PFSK-1 (cell line): ENCODE results near the gene IKBKE.

Source experiments
- POLR2AphosphoS5 ChIP-seq: IDR thresholded peaks from 2 replicates; pipeline ENCODE4 v1.6.1; 2012; ENCODE audit warnings: low read depth, mild to moderate bottlenecking, control low read depth, low read length, moderate library complexity
- REST ChIP-seq, 2 experiments: IDR thresholded peaks; 2 replicates each; pipeline versions ENCODE4 v1.6.1 to v1.8.0; 2011 to 2012; ENCODE audit warnings: low read depth in 2 of 2, low read length in 2 of 2, control low read depth in 1 of 2, inconsistent platforms in 1 of 2, mild to moderate bottlenecking in 1 of 2, moderate library complexity in 1 of 2; ENCODE audit not compliant: insufficient read depth in 1 of 2
- TAF1 ChIP-seq: IDR thresholded peaks from 2 replicates; pipeline ENCODE4 v1.6.1; 2012; ENCODE audit warnings: low read length, control low read depth, borderline replicate concordance; ENCODE audit not compliant: insufficient read depth

DNA sequence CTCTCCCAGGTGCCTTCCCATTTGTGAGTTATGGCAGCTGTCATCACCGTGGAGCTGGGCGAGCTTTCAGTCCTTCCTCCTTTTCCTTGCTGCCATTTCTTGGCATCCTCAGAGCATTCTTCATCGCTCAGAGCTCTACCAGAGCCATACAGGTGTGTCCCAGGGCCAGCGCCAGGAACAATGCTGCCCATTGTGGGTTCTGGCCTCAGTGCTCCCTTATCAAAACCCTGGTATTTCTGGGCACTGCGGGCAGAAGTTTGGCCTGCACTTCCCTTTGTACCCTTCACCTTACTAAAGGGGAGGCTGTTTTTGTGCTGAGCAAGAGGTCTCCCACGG is 65.5 kb downstream of the IKBKE start:
- TF ChIP-seq REST (IDR thresholded peaks at IDR 0.05; ENCODE audit: insufficient read depth in 1 of 2, low read depth in 2 of 2, low read length in 2 of 2) = no peak
- no peak for TF ChIP-seq TAF1
- TF ChIP-seq POLR2AphosphoS5 = no peak
